Astrocyte (in vitro differentiated cells and primary cell): ENCODE results near the gene AHNAK2. TPM values are rescaled to one million over a fixed set of nuclear protein-coding genes. Genes with fewer than 3 reads are reported as not detected.
"Not testable (repeated sequence)": the region's sequence is repeated elsewhere in the genome, so short reads cannot be mapped to it uniquely, and the experiment has no call there.

ENCODE experiments used
- DNase-seq: peaks from one replicate; pipeline ENCODE4 v3.0.0-alpha.2; 2010; ENCODE audit warnings: low read depth
- FAIRE-seq: peaks from 2 replicates; lab custom pipeline; 2011; peaks lifted over from hg19 to GRCh38; lab: Jason Lieb, UNC
- H2AFZ ChIP-seq: 2 replicates; pipeline ENCODE4 v1.6.0; 2012; ENCODE audit warnings: low read depth, low read length, inconsistent platforms
- H3K27ac ChIP-seq: 2 replicates; pipeline ENCODE4 v1.5.1; 2011; ENCODE audit warnings: low read depth, low read length, inconsistent platforms
- H3K27me3 ChIP-seq: 2 replicates; pipeline ENCODE4 v1.6.0; 2011; ENCODE audit warnings: low read length, inconsistent platforms; ENCODE audit not compliant: insufficient read depth
- H3K36me3 ChIP-seq: 2 replicates; pipeline ENCODE4 v1.5.1; 2011; ENCODE audit warnings: low read length, inconsistent platforms; ENCODE audit not compliant: insufficient read depth
- H3K4me1 ChIP-seq: 2 replicates; pipeline ENCODE4 v1.5.1; 2011; ENCODE audit warnings: low read length, inconsistent platforms; ENCODE audit not compliant: insufficient read depth
- H3K4me2 ChIP-seq: 2 replicates; pipeline ENCODE4 v1.6.0; 2012; ENCODE audit warnings: low read length, inconsistent platforms
- H3K4me3 ChIP-seq: 2 replicates; pipeline ENCODE4 v1.5.1; 2011; ENCODE audit warnings: low read depth, mild to moderate bottlenecking, low read length, inconsistent platforms; ENCODE audit not compliant: insufficient read depth
- H3K79me2 ChIP-seq: 2 replicates; pipeline ENCODE4 v1.6.0; 2012; ENCODE audit warnings: mild to moderate bottlenecking, low read length, inconsistent platforms; ENCODE audit not compliant: insufficient read depth
- H3K9ac ChIP-seq: 2 replicates; pipeline ENCODE4 v1.6.0; 2012; ENCODE audit warnings: mild to moderate bottlenecking, low read length, inconsistent platforms
- H3K9me3 ChIP-seq: 2 replicates; pipeline ENCODE4 v1.5.1; 2012; ENCODE audit warnings: low read depth, mild to moderate bottlenecking, low read length, inconsistent platforms; ENCODE audit not compliant: insufficient read depth
- H4K20me1 ChIP-seq: 2 replicates; pipeline ENCODE4 v1.6.0; 2012; ENCODE audit warnings: low read length, inconsistent platforms; ENCODE audit not compliant: insufficient read depth
- H3K27ac Mint-ChIP-seq: one replicate; pipeline ENCODE4 v1.8.0; 2021; ENCODE audit warnings: mild to moderate bottlenecking, mixed read lengths; ENCODE audit not compliant: unreplicated experiment
- H3K27me3 Mint-ChIP-seq: one replicate; pipeline ENCODE4 v1.8.0; 2021; ENCODE audit warnings: low read depth, mixed read lengths; ENCODE audit not compliant: unreplicated experiment
- H3K36me3 Mint-ChIP-seq: one replicate; pipeline ENCODE4 v1.8.0; 2021; ENCODE audit warnings: low read depth, mixed read lengths; ENCODE audit not compliant: unreplicated experiment
- H3K4me1 Mint-ChIP-seq: one replicate; pipeline ENCODE4 v1.8.0; 2021; ENCODE audit warnings: low read depth, mixed read lengths; ENCODE audit not compliant: unreplicated experiment
- H3K4me3 Mint-ChIP-seq: one replicate; pipeline ENCODE4 v1.8.0; 2021; ENCODE audit warnings: mild to moderate bottlenecking, moderate library complexity, mixed read lengths; ENCODE audit not compliant: unreplicated experiment
- H3K9me3 Mint-ChIP-seq: one replicate; pipeline ENCODE4 v1.8.0; 2021; ENCODE audit warnings: mild to moderate bottlenecking, mixed read lengths; ENCODE audit not compliant: unreplicated experiment
- CTCF ChIP-seq: IDR thresholded peaks from 2 replicates; pipeline ENCODE4 v1.5.1; 2011; ENCODE audit warnings: low read depth, mild to moderate bottlenecking, inconsistent platforms, low read length, moderate library complexity; ENCODE audit not compliant: insufficient read depth
- EZH2 ChIP-seq: IDR thresholded peaks from 2 replicates; pipeline ENCODE4 v1.6.1; 2012; ENCODE audit warnings: mild to moderate bottlenecking, low read length, inconsistent platforms; ENCODE audit not compliant: insufficient read depth
- total RNA-seq: library from RNA; stranded (reverse); gene quantifications from 2 replicates; pipeline ENCODE4 v1.2.1, GENCODE V29; 2021

AHNAK2 gene
- total RNA-seq, 1 donor from 2014 or later, result 44.7 TPM

- H2AFZ ChIP-seq, result no peak overlapping the region
- no peaks in the 10 kb centered on the region for H3K9me3 Mint-ChIP-seq
- peaks cover 10% of the 10 kb centered on the region for H3K4me1 ChIP-seq
- H3K27me3 ChIP-seq, result no peaks in the 10 kb centered on the region
- H3K4me2 ChIP-seq, result no peak overlapping the region
- no peaks in the 10 kb centered on the region for H3K4me1 Mint-ChIP-seq
- no peak overlapping the region for H3K27ac ChIP-seq
- H3K36me3 ChIP-seq, result no peaks in the 10 kb centered on the region
- FAIRE-seq (no peak), DNase-seq (no peak)
- no peaks in the 10 kb centered on the region for H3K36me3 Mint-ChIP-seq
- H3K4me3 ChIP-seq, result no peak overlapping the region
- TF ChIP-seq EZH2 (no peak), CTCF (no peak)
- H3K9ac ChIP-seq, result no peak overlapping the region
- H3K27ac Mint-ChIP-seq, result no peak overlapping the region
- H3K9me3 ChIP-seq, result no peaks in the 10 kb centered on the region
- no peaks in the 10 kb centered on the region for H3K79me2 ChIP-seq
- no peak overlapping the region for H3K4me3 Mint-ChIP-seq
- peaks cover 7% of the 10 kb centered on the region for H3K27me3 Mint-ChIP-seq
- H4K20me1 ChIP-seq, result no peaks in the 10 kb centered on the region
Measured at GRCh38 chr14:104923640-104924420, 54.3 kb downstream of the AHNAK2 start.

- no peaks in the 10 kb centered on the region for H3K9me3 ChIP-seq
- H3K4me1 ChIP-seq, result no peaks in the 10 kb centered on the region
- H3K36me3 ChIP-seq, result no peaks in the 10 kb centered on the region
- no peaks in the 10 kb centered on the region for H4K20me1 ChIP-seq
- H3K27me3 ChIP-seq, result peaks cover 19% of the 10 kb centered on the region
- no peak overlapping the region for H3K4me3 ChIP-seq
- no peak for DNase-seq
- no peaks in the 10 kb centered on the region for H3K9me3 Mint-ChIP-seq
- H3K4me3 Mint-ChIP-seq, result no peak overlapping the region
- no peak for TF ChIP-seq EZH2
- no peak for TF ChIP-seq CTCF
- no peaks in the 10 kb centered on the region for H3K36me3 Mint-ChIP-seq
- H3K4me1 Mint-ChIP-seq, result no peaks in the 10 kb centered on the region
- H3K27ac Mint-ChIP-seq, result no peak overlapping the region
- no peak overlapping the region for H3K27ac ChIP-seq
- no peak overlapping the region for H2AFZ ChIP-seq
- H3K4me2 ChIP-seq, result no peak overlapping the region
- FAIRE-seq, result no peak
- peaks cover 7% of the 10 kb centered on the region for H3K27me3 Mint-ChIP-seq
- H3K79me2 ChIP-seq, result no peaks in the 10 kb centered on the region
- no peak overlapping the region for H3K9ac ChIP-seq
Measured at GRCh38 chr14:104919993-104920315, 58.2 kb downstream of the AHNAK2 start.

GRCh38 chr14:104919152-104919992, 58.8 kb downstream of the AHNAK2 start:
- H3K9ac ChIP-seq, H3K27ac ChIP-seq, H3K4me3 Mint-ChIP-seq, H3K4me3 ChIP-seq, H3K79me2 ChIP-seq, H4K20me1 ChIP-seq, FAIRE-seq, H2AFZ ChIP-seq, H3K4me1 Mint-ChIP-seq, H3K36me3 Mint-ChIP-seq, H3K4me1 ChIP-seq, DNase-seq, H3K9me3 ChIP-seq, H3K9me3 Mint-ChIP-seq, H3K4me2 ChIP-seq, H3K27ac Mint-ChIP-seq, H3K36me3 ChIP-seq: not testable (repeated sequence)
- H3K27me3 Mint-ChIP-seq, result peaks cover 13% of the 10 kb centered on the region
- peaks cover 23% of the 10 kb centered on the region for H3K27me3 ChIP-seq
